Measurements from ENCODE around the gene C20orf202. TPM values are rescaled to one million over a fixed set of nuclear protein-coding genes. Genes with fewer than 3 reads are reported as not detected.
A peak's percentile ranks its signal among the peaks of the same experiment; 100 is the strongest.

Gene C20orf202
- total and polyA plus RNA-seq, 9 of the 15 experiments (the other 6 are each of a cell fraction or from before 2014, with no cell fraction given): 0.03 to 0.24 (median 0.15) TPM; not detected in 4

GRCh38 chr20:1255675-1256074, 52.4 kb downstream of the C20orf202 start:
- Histone ChIP-seq H3K36me3 (ENCODE audit: control insufficient read depth, insufficient read depth, low read length) (peaks cover 3% of the 10 kb centered on the region; the same call in 1 of the 3 replicates), H3K4me1 (replicated peaks in 1 of 2; ENCODE audit: control insufficient read depth in 2 of 2, insufficient read depth in 2 of 2, low read length in 2 of 2) (peaks cover 0 to 32% of the 10 kb centered on the region in 2 experiments; a peak in 3 of 5 replicates), H3K79me2 (ENCODE audit: control insufficient read depth, insufficient read depth, low read length) (no peaks in the 10 kb centered on the region), H3K9me3 (replicated peaks; ENCODE audit: control insufficient read depth, insufficient read depth, low read depth, low read length) (peaks cover 12% of the 10 kb centered on the region), H3K4me2 (ENCODE audit: insufficient read depth, low read length) (no peak overlapping the region), H3K9ac (ENCODE audit: insufficient read depth in 1 of 2, low read depth in 2 of 2, low read length in 2 of 2) (0 out of 4 replicates have a peak overlapping the region, but pooled peaks of 1 of the 2 experiments have one; percentile 17), H2AFZ (ENCODE audit: low read depth, low read length) (no peak overlapping the region), H3K27ac (ENCODE audit: extremely low read depth, low read depth, low read length) (peak overlapping the region; percentile 81; the same call in 2 of the 3 replicates), H3K9me1 (ENCODE audit: control insufficient read depth, insufficient read depth, low read length) (no peaks in the 10 kb centered on the region), H3K4me3 (no peak overlapping the region), H4K20me1 (replicated peaks; ENCODE audit: control insufficient read depth, insufficient read depth, low read length) (no peaks in the 10 kb centered on the region), H3K27me3 (ENCODE audit: control insufficient read depth in 2 of 2, insufficient read depth in 2 of 2, low read length in 2 of 2) (no peaks in the 10 kb centered on the region)
- intact Hi-C loops (cut with micrococcal nuclease): no loop called here
- 0% methylated on average over 2 of the region's 2 CpGs for WGBS (ENCODE audit: insufficient coverage, low coverage, missing lambda C conversion rate)
- DNase-seq (ENCODE audit: extremely low read depth in 1 of 4, low spot score in 3 of 4): peak; percentile 38 to 79 (median 48)
- ChIA-PET CTCF (ENCODE audit: low intra/inter-chr PET ratio) (no interaction called here), POLR2A (no interaction called here)
- peak; percentile 79 for ATAC-seq
- FAIRE-seq: peak; percentile 26
- in situ Hi-C loops (cut with MboI): no loop called here
- no TSS peak for BruUV-seq (replicated peaks)
- TF ChIP-seq MAFF (IDR thresholded peaks at IDR 0.05; ENCODE audit: low read length) (peak; percentile 70), POLR2AphosphoS2 (IDR thresholded peaks at IDR 0.05; ENCODE audit: low read length) (no peak), TRIM25 (IDR thresholded peaks at IDR 0.05; ENCODE audit: borderline replicate concordance) (no peak), ZNF586 (CRISPR knock-in tag; conservative IDR thresholded peaks at IDR 0.05) (no peak), ZFP1 (CRISPR knock-in tag; IDR thresholded peaks at IDR 0.05) (no peak), WHSC1 (IDR thresholded peaks at IDR 0.05; ENCODE audit: low read length) (no peak), BMI1 (IDR thresholded peaks at IDR 0.05; ENCODE audit: low read length) (no peak), MYNN (IDR thresholded peaks at IDR 0.05) (peak; percentile 61; the same call in 1 of the 2 replicates), MYNN (CRISPR knock-in tag; IDR thresholded peaks at IDR 0.05) (no peak), ASH1L (IDR thresholded peaks at IDR 0.05; ENCODE audit: borderline replicate concordance, low read depth, partially characterized antibody) (no peak), STAT5B (CRISPR knock-in tag; IDR thresholded peaks at IDR 0.05) (no peak), HDAC1 (IDR thresholded peaks at IDR 0.05) (peak in 1 of 2 experiments; percentile 36; a peak in 1 of 4 replicates), STAT5A (IDR thresholded peaks at IDR 0.05; ENCODE audit: borderline replicate concordance, low read length) (peak; percentile 63), JUNB (CRISPR knock-in tag; conservative IDR thresholded peaks at IDR 0.05) (no peak), C11orf30 (IDR thresholded peaks at IDR 0.05; ENCODE audit: low read depth) (peak; percentile 75), CHD4 (IDR thresholded peaks at IDR 0.05; ENCODE audit: insufficient read depth, insufficient replicate concordance, low read depth, low read length, poor library complexity, severe bottlenecking) (no peak)
- TF ChIP-seq, protein P1, sequence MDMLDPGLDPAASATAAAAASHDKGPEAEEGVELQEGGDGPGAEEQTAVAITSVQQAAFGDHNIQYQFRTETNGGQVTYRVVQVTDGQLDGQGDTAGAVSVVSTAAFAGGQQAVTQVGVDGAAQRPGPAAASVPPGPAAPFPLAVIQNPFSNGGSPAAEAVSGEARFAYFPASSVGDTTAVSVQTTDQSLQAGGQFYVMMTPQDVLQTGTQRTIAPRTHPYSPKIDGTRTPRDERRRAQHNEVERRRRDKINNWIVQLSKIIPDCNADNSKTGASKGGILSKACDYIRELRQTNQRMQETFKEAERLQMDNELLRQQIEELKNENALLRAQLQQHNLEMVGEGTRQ (CRISPR knock-in tag; IDR thresholded peaks at IDR 0.05): no peak
- TF ChIP-seq, protein P2, sequence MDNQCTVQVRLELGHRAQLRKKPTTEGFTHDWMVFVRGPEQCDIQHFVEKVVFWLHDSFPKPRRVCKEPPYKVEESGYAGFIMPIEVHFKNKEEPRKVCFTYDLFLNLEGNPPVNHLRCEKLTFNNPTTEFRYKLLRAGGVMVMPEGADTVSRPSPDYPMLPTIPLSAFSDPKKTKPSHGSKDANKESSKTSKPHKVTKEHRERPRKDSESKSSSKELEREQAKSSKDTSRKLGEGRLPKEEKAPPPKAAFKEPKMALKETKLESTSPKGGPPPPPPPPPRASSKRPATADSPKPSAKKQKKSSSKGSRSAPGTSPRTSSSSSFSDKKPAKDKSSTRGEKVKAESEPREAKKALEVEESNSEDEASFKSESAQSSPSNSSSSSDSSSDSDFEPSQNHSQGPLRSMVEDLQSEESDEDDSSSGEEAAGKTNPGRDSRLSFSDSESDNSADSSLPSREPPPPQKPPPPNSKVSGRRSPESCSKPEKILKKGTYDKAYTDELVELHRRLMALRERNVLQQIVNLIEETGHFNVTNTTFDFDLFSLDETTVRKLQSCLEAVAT (IDR thresholded peaks at IDR 0.05): no peak
